ENCODE measurements around the gene S100A3.

DNA sequence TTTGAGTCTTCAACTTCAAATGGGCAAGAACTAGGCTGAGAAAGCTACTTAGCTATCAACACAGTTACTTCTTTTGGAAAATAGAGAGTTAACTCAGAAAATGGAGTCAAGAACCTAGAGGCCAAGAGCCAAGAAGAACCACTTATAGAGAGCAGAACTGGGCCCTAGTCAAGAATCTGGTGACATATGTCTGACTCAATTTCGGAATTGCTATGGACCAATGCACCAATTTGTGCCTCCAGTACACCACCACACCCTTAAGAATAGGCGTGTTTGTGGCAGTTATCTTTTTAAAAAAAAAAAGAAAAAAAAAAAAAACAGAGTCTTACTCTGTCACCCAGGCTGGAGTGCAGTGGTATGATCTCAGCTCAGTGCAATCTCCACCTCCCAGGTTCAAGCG is 8.8 kb upstream of the S100A3 start:
- TF ChIP-seq, protein P1, sequence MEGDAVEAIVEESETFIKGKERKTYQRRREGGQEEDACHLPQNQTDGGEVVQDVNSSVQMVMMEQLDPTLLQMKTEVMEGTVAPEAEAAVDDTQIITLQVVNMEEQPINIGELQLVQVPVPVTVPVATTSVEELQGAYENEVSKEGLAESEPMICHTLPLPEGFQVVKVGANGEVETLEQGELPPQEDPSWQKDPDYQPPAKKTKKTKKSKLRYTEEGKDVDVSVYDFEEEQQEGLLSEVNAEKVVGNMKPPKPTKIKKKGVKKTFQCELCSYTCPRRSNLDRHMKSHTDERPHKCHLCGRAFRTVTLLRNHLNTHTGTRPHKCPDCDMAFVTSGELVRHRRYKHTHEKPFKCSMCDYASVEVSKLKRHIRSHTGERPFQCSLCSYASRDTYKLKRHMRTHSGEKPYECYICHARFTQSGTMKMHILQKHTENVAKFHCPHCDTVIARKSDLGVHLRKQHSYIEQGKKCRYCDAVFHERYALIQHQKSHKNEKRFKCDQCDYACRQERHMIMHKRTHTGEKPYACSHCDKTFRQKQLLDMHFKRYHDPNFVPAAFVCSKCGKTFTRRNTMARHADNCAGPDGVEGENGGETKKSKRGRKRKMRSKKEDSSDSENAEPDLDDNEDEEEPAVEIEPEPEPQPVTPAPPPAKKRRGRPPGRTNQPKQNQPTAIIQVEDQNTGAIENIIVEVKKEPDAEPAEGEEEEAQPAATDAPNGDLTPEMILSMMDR (IDR thresholded peaks at IDR 0.05; ENCODE audit: low read length), result no peak
- TF ChIP-seq EZH2 (IDR thresholded peaks at IDR 0.05; ENCODE audit: borderline replicate concordance, low read length), result no peak
